MM.1S (cell line): ENCODE data around the gene DSCAM.

Source experiments
- CTCF ChIP-seq: fragments of 300-600 bp; sonication (generic); IDR thresholded peaks from 2 replicates; pipeline ENCODE4 v1.5.1; 2016; ENCODE audit warnings: antibody characterized with exemption, low read length, mixed read lengths
- EZH2phosphoT487 ChIP-seq: fragments of 300-600 bp; sonication (generic); IDR thresholded peaks from 2 replicates; pipeline ENCODE4 v1.6.1; 2018; ENCODE audit warnings: antibody characterized with exemption, low read length

GRCh38 chr21:40165773-40166070 is 681.2 kb downstream of the DSCAM start:
- TF ChIP-seq EZH2phosphoT487 (no peak), CTCF (no peak)
